Fibroblast of lung (primary cell): ENCODE data around the gene CRTAC1. TPM values are rescaled to one million over a fixed set of nuclear protein-coding genes. Genes with fewer than 3 reads are reported as not detected.

Experiments
- DNase-seq, 2 donors: peaks; one replicate each; pipeline versions ENCODE4 v3.0.0 to v3.0.0-alpha.2; 2010; ENCODE audit warnings: low read depth in 2 of 2
- H2AFZ ChIP-seq: 2 replicates; pipeline ENCODE4 v1.5.1; 2012; ENCODE audit warnings: low read length, control low read depth, inconsistent platforms
- H3K27ac ChIP-seq: 2 replicates; pipeline ENCODE4 v1.5.1; 2011; ENCODE audit warnings: low read length, control low read depth; ENCODE audit not compliant: insufficient read depth
- H3K27me3 ChIP-seq: 2 replicates; pipeline ENCODE4 v1.5.1; 2011; ENCODE audit warnings: mild to moderate bottlenecking, low read length; ENCODE audit not compliant: control insufficient read depth, insufficient read depth
- H3K36me3 ChIP-seq: 2 replicates; pipeline ENCODE4 v1.5.1; 2011; ENCODE audit warnings: low read length; ENCODE audit not compliant: control insufficient read depth, insufficient read depth
- H3K4me1 ChIP-seq: 2 replicates; pipeline ENCODE4 v1.5.1; 2011; ENCODE audit warnings: low read length; ENCODE audit not compliant: control insufficient read depth, insufficient read depth; ENCODE audit errors: extremely low read depth
- H3K4me2 ChIP-seq: 2 replicates; pipeline ENCODE4 v1.5.1; 2011; ENCODE audit warnings: low read length, control low read depth; ENCODE audit not compliant: insufficient read depth; ENCODE audit errors: extremely low read depth
- H3K4me3 ChIP-seq, 4 experiments: fragments of 200-600 bp in 1 of 4; sonication (generic) in 1 of 4; replicated peaks in 1 of 4; 2 replicates each; pipeline ENCODE4 v1.5.1; 2011 to 2016; ENCODE audit warnings: low read length in 4 of 4, low read depth in 3 of 4, mild to moderate bottlenecking in 3 of 4, control low read depth in 2 of 4, inconsistent platforms in 1 of 4, mixed read lengths in 1 of 4; ENCODE audit not compliant: insufficient read depth in 1 of 4; ENCODE audit errors: control extremely low read depth in 1 of 4
- H3K79me2 ChIP-seq: 2 replicates; pipeline ENCODE4 v1.5.1; 2012; ENCODE audit warnings: mild to moderate bottlenecking, low read length, inconsistent platforms; ENCODE audit not compliant: control insufficient read depth, insufficient read depth
- H3K9ac ChIP-seq: 2 replicates; pipeline ENCODE4 v1.5.1; 2011; ENCODE audit warnings: mild to moderate bottlenecking, low read length, control low read depth; ENCODE audit not compliant: insufficient read depth
- H3K9me3 ChIP-seq: 2 replicates; pipeline ENCODE4 v1.5.1; 2012; ENCODE audit warnings: low read depth, low read length; ENCODE audit not compliant: control insufficient read depth, insufficient read depth
- H4K20me1 ChIP-seq: 2 replicates; pipeline ENCODE4 v1.5.1; 2011; ENCODE audit warnings: low read length; ENCODE audit not compliant: control insufficient read depth, insufficient read depth; ENCODE audit errors: extremely low read depth
- CTCF ChIP-seq, 2 donors: IDR thresholded peaks in 1 of 2; conservative IDR thresholded peaks in 1 of 2; 1 replicate in 1 of 2; 2 replicates in 1 of 2; pipeline ENCODE4 v1.5.1; 2011 to 2012; ENCODE audit warnings: low read length in 2 of 2, control low read depth in 1 of 2, inconsistent platforms in 1 of 2, low read depth in 1 of 2, mild to moderate bottlenecking in 1 of 2
- EZH2 ChIP-seq: IDR thresholded peaks from 2 replicates; pipeline ENCODE4 v1.5.1; 2012; ENCODE audit warnings: low read length, control low read depth, mild to moderate bottlenecking; ENCODE audit errors: missing control alignments
- polyA plus RNA-seq, 2 donors: library from polyadenylated mRNA; depleted of rRNA in 1 of 2; stranded (reverse) in 1 of 2; unstranded in 1 of 2; fragments of >200 nt; gene quantifications; 2 replicates each; pipeline ENCODE4 v1.2.1, GENCODE V29; 2011 to 2012; ENCODE audit warnings: missing spikeins in 1 of 2
- total RNA-seq: library from RNA; depleted of rRNA; stranded (reverse); fragments of >200 nt; gene quantifications from 2 replicates; pipeline ENCODE4 v1.2.1, GENCODE V29; 2014

CRTAC1 gene
- total and polyA plus RNA-seq, 2 donors (not counting 1 experiment from before 2014, with no cell fraction given) = not detected

DNA sequence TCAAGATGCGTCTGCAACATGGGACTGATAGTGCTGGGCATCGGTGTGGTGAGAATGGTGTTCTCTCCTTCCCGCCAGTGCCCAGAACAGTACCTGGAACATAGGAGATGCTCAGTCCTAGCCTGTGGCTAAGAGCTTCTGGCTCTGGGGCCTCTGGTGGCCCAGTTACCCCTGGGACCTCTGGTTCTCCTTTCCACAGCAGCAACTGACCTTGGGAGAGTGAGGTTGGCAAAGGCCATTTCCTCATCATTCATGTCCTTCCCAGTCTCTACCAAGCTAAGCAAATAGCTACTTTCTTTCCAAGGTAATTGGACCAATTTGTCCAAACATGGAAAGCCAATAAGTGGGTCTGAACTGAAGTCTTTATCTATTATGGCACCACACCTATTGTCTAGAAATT, 192.3 kb downstream of the CRTAC1 start:
- no peaks in the 10 kb centered on the region for H3K36me3 ChIP-seq
- no peaks in the 10 kb centered on the region for H3K27me3 ChIP-seq
- TF ChIP-seq CTCF (conservative IDR thresholded peaks at IDR 0.05 in 1 of 2, IDR thresholded peaks at IDR 0.05 in 1 of 2; ENCODE audit: low read depth in 1 of 2, low read length in 2 of 2) (no peak), EZH2 (no peak)
- no peaks in the 10 kb centered on the region for H3K9me3 ChIP-seq
- no peak overlapping the region for H3K27ac ChIP-seq
- no peaks in the 10 kb centered on the region for H4K20me1 ChIP-seq
- no peak overlapping the region for H3K4me2 ChIP-seq
- H3K4me3 ChIP-seq = no peak overlapping the region
- no peak for DNase-seq
- H3K4me1 ChIP-seq = peaks cover 9% of the 10 kb centered on the region
- H3K79me2 ChIP-seq = no peaks in the 10 kb centered on the region
- no peak overlapping the region for H2AFZ ChIP-seq
- no peak overlapping the region for H3K9ac ChIP-seq

DNA sequence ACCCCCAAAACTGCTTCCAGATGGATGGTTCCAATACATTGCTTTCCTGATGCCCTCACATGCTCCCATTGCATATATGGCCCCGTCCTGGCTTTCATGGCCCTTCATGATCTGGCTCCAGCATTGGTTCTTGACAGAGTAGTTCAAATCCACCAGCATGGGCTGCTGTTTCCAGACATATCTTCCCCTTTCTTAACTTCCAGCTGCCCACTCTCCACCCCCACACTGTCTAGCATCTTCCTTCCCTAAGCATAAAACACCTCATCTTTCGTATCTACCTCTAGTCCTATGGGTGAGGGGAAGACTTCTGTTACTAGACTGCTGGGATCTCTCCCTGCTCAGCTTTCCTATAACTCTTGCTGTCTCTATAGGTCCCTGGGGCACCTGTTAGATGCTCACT, 194.0 kb downstream of the CRTAC1 start:
- Histone ChIP-seq H3K9me3 (no peaks in the 10 kb centered on the region), H3K36me3 (no peaks in the 10 kb centered on the region), H4K20me1 (no peaks in the 10 kb centered on the region), H3K4me2 (no peak overlapping the region), H3K9ac (no peak overlapping the region), H3K4me3 (no peak overlapping the region), H3K79me2 (no peaks in the 10 kb centered on the region), H3K27me3 (no peaks in the 10 kb centered on the region), H2AFZ (no peak overlapping the region), H3K4me1 (peaks cover 9% of the 10 kb centered on the region), H3K27ac (no peak overlapping the region)
- no peak for TF ChIP-seq CTCF (conservative IDR thresholded peaks at IDR 0.05 in 1 of 2, IDR thresholded peaks at IDR 0.05 in 1 of 2; ENCODE audit: low read depth in 1 of 2, low read length in 2 of 2)
- TF ChIP-seq EZH2 = no peak
- no peak for DNase-seq

DNA sequence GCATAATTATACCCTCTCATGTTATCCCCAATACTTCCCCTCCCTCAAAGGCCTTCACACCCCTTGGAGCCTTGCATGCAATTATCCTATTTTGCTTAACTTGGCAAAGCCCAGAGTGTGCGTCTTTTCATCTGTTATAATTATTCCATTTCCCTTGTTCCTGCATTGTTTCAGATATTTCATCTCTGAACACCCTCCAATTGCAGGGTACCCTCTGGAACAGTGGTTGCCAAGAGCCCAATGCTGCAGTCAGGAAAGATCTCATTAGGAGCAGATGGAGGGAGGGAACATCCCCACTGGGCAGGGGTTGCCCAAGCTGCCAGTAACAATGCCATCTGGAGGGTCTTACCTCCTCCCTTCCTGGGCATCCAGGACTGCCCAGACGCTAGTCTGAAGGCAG, 199.2 kb downstream of the CRTAC1 start:
- Histone ChIP-seq H3K9me3 (no peaks in the 10 kb centered on the region), H3K4me1 (no peaks in the 10 kb centered on the region), H3K27me3 (no peaks in the 10 kb centered on the region), H3K4me2 (no peak overlapping the region), H3K9ac (no peak overlapping the region), H3K4me3 (no peak overlapping the region), H3K36me3 (no peaks in the 10 kb centered on the region), H2AFZ (no peak overlapping the region), H3K27ac (no peak overlapping the region), H3K79me2 (no peaks in the 10 kb centered on the region), H4K20me1 (no peaks in the 10 kb centered on the region)
- TF ChIP-seq CTCF (conservative IDR thresholded peaks at IDR 0.05 in 1 of 2, IDR thresholded peaks at IDR 0.05 in 1 of 2; ENCODE audit: low read depth in 1 of 2, low read length in 2 of 2) = no peak
- no peak for TF ChIP-seq EZH2
- no peak for DNase-seq
